Cardiac fibroblast (primary cell): Measurements from ENCODE around the gene OR1I1.
"Not testable (repeated sequence)": the region's sequence is repeated elsewhere in the genome, so short reads cannot be mapped to it uniquely, and the experiment has no call there.

ENCODE experiments used
- DNase-seq, 2 donors: peaks; one replicate each; pipeline versions ENCODE4 v3.0.0 to v3.0.0-alpha.2; 2010; ENCODE audit warnings: low read depth in 2 of 2
- H3K4me3 ChIP-seq, 2 donors: replicated peaks in 1 of 2; 1 replicate in 1 of 2; 2 replicates in 1 of 2; pipeline ENCODE4 v1.5.1; 2011; ENCODE audit warnings: low read depth in 2 of 2, low read length in 2 of 2, mild to moderate bottlenecking in 2 of 2, moderate library complexity in 1 of 2
- TF ChIP-seq, protein P1 (sequence below): IDR thresholded peaks from one replicate; pipeline ENCODE4 v1.5.1; 2011; ENCODE audit warnings: low read depth, mild to moderate bottlenecking, low read length, inconsistent platforms

The OR1I1 gene

DNA sequence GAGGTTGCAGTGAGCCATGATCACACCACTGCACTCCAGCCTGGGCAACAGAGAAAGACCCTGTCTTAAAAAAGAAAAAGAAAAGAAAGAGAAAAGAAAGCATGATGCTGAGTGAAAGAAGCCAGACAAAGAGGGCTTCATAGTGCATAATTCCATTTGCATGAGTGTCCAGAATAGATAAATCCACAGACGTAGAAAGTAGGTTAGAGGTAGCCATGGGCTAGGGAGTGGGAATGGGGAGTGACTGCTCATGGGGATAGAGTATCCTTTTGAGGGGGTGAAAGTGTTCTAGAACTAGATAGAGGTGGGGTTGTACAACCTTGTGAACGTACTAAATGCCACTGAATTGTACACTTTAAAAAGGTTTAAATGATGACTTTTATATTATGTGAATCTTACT, 7.6 kb upstream of the OR1I1 start:
- TF ChIP-seq, protein P1, sequence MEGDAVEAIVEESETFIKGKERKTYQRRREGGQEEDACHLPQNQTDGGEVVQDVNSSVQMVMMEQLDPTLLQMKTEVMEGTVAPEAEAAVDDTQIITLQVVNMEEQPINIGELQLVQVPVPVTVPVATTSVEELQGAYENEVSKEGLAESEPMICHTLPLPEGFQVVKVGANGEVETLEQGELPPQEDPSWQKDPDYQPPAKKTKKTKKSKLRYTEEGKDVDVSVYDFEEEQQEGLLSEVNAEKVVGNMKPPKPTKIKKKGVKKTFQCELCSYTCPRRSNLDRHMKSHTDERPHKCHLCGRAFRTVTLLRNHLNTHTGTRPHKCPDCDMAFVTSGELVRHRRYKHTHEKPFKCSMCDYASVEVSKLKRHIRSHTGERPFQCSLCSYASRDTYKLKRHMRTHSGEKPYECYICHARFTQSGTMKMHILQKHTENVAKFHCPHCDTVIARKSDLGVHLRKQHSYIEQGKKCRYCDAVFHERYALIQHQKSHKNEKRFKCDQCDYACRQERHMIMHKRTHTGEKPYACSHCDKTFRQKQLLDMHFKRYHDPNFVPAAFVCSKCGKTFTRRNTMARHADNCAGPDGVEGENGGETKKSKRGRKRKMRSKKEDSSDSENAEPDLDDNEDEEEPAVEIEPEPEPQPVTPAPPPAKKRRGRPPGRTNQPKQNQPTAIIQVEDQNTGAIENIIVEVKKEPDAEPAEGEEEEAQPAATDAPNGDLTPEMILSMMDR, result no peak
- no peak for DNase-seq
- no peak overlapping the region for H3K4me3 ChIP-seq

- TF ChIP-seq, protein P1, result no peak
- no peak for DNase-seq
- H3K4me3 ChIP-seq, result no peak overlapping the region
These were observed 6.2 kb upstream of the OR1I1 start for GRCh38 chr19:15075806-15076205.

DNA sequence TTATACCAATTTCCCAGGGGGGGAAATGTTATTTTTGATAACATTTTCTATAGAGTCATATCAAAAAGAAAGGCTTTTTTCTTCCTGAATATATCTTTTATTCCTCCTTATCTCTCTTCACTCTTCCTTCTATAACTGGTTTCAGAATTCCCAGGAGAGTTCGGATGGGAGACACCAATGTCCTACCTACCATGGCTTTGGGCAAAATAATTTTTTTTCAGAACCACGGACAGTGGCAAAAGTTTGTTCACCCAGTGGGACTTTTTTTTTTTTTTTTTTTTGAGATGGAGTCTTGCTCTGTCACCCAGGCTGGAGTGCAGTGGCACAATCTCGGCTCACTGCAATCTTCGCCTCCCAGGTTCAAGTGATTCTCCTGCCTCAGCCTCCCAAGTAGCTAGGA, 2.0 kb upstream of the OR1I1 start:
- DNase-seq, H3K4me3 ChIP-seq: not testable (repeated sequence)

DNA sequence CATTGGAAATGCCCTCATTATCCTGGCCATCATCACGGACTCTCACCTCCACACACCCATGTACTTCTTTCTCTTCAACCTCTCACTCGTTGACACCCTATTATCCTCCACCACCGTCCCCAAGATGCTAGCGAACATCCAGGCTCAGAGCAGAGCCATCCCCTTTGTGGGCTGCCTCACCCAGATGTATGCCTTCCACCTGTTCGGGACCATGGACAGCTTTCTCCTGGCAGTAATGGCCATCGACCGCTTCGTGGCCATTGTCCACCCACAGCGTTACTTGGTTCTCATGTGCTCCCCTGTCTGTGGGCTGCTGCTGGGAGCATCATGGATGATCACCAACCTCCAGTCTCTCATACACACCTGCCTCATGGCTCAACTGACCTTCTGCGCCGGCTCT, 5.2 kb downstream of the OR1I1 start:
- TF ChIP-seq, protein P1, result no peak
- H3K4me3 ChIP-seq, result no peak overlapping the region
- DNase-seq, result no peak

GRCh38 chr19:15091918-15092753, 10.1 kb downstream of the OR1I1 start:
- TF ChIP-seq, protein P1, result peak; percentile 63
- DNase-seq, result peak; percentile 83 to 84

GRCh38 chr19:15093001-15093400, 11.0 kb downstream of the OR1I1 start:
- H3K4me3 ChIP-seq, result no peak overlapping the region
- TF ChIP-seq, protein P1, result no peak
- no peak for DNase-seq

More at GRCh38 chr19:15091918-15092753, 10.1 kb downstream of the OR1I1 start:
- no peak overlapping the region for H3K4me3 ChIP-seq

DNA sequence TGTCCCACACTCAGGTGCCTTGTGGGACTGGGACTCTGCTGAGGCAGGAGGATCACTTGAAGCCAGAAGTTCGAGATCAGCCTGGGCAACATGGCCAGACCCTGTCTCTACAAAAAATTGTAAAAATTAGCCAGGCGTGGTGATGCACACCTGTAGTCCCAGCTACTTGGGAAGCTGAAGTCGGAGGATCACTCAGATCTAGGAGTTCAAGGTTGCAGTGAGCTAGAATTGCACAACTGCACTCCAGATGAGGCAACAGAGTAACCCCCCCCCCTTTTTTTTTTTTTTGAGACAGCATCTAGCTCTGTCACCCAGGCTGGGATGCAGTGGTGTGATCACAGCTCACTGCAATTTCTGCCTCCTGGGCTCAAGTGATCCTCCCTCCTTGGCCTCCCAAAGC, 14.2 kb downstream of the OR1I1 start:
- TF ChIP-seq, protein P1, result no peak
- DNase-seq, result no peak
- H3K4me3 ChIP-seq, result no peak overlapping the region

DNA sequence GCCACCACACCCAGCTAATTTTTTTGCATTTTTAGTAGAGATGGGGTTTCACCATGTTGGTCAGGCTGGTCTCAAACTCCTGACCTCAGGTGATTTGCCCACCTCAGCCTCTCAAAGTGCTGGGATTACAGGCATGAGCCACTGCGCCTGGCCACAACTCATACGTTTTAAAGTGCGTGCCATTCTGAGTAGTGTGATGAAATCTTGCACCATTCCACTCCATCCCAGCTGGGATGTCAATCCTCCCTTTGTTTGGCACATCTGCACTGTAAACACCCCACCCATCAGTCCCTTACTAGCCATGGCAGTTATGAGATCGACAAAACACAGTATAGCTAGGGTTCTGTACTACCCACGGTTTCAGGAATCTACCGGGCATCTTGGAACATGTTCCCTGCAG, 16.0 kb downstream of the OR1I1 start:
- H3K4me3 ChIP-seq, DNase-seq: not testable (repeated sequence)
